Lower leg skin (tissue), 4 donors: ENCODE data around the gene PLD1. TPM values are rescaled to one million over a fixed set of nuclear protein-coding genes. Genes with fewer than 3 reads are reported as not detected.

Experiments used
- DNase-seq, 2 donors: peaks; one replicate each; pipeline ENCODE4 v3.0.0-alpha.2; 2019; ENCODE audit warnings: low spot score in 2 of 2
- H3K4me3 ChIP-seq: fragments of 200-600 bp; sonication (generic); 2 replicates; pipeline ENCODE4 v1.5.1; 2017; ENCODE audit warnings: mild to moderate bottlenecking, low read depth; ENCODE audit not compliant: poor library complexity, severe bottlenecking
- POLR2A ChIP-seq, 2 donors: fragments of 450-650 bp; IDR thresholded peaks; one replicate each; pipeline ENCODE4 v1.6.1; 2016 to 2017; ENCODE audit warnings: antibody characterized with exemption in 2 of 2, mild to moderate bottlenecking in 1 of 2, moderate library complexity in 1 of 2
- WGBS, 2 donors: methylation state at CpG; one replicate each; pipeline ENCODE4 v1.1.5; 2018; 5-methylcytosine and 5-hydroxymethylcytosine counted together
- intact Hi-C: fragments of 100-400 bp; cut with DNase I; formaldehyde crosslinking; loops from one replicate; pipeline ENCODE4 v1.15.0; 2023; ENCODE audit warnings: low total_unique reads
- total RNA-seq, 4 donors: library from RNA; depleted of rRNA; stranded (reverse); fragments of >200 nt; gene quantifications; one replicate each; pipeline ENCODE4 v1.1.0, GENCODE V29; 2016
- TF ChIP-seq, protein P1 (sequence below), 3 donors: fragments of 450-650 bp; IDR thresholded peaks; one replicate each; pipeline ENCODE4 v1.5.1; 2016; ENCODE audit warnings: antibody characterized with exemption in 3 of 3, mild to moderate bottlenecking in 3 of 3, moderate library complexity in 2 of 3

The PLD1 gene
- total RNA-seq, 4 donors from 2014 or later = 26.4 to 55.8 (median 48.7) TPM

DNA sequence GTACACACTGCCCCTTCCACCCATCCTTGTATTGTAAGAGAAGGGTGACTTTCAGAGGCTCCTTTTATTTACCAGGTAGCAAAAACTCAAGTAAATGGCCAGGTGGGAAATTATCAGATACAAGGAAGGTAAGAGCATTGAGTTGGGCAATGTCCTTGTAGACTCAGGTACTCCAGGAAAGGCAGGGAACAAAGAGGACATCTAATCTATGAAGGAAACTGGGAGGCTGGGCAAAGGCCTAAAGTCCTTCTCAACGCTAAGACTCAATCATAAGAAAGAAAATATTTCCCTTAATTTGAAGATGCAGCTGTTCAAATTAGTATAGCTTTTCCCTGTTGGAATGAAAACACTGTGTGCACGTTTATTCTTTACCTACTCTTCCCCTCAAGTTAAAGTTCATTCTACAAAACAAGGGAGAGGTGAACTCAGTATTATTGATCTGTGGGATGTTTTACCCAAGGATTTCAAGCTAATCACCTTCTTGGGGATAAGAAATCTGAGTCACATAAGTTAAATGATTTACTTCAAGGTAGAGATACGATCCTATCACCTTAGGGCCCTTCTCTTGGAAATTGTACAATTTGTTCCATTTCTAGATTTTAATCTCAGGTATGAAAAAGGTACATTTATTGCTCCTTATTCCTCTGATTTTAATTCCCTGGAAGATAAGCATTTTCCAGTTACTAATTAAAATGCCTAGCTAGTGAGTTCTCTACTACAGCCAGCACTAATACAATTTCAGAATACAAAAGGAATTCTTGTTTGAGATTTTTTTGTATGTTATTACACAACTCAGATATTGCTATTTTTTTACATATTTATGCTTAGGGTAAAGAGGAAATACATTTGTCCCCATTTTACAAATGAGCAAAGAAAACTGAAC, 80.6 kb downstream of the PLD1 start:
- TF ChIP-seq, protein P1, sequence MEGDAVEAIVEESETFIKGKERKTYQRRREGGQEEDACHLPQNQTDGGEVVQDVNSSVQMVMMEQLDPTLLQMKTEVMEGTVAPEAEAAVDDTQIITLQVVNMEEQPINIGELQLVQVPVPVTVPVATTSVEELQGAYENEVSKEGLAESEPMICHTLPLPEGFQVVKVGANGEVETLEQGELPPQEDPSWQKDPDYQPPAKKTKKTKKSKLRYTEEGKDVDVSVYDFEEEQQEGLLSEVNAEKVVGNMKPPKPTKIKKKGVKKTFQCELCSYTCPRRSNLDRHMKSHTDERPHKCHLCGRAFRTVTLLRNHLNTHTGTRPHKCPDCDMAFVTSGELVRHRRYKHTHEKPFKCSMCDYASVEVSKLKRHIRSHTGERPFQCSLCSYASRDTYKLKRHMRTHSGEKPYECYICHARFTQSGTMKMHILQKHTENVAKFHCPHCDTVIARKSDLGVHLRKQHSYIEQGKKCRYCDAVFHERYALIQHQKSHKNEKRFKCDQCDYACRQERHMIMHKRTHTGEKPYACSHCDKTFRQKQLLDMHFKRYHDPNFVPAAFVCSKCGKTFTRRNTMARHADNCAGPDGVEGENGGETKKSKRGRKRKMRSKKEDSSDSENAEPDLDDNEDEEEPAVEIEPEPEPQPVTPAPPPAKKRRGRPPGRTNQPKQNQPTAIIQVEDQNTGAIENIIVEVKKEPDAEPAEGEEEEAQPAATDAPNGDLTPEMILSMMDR (IDR thresholded peaks at IDR 0.05) = no peak
- TF ChIP-seq POLR2A (IDR thresholded peaks at IDR 0.05) = no peak
- H3K4me3 ChIP-seq = no peak overlapping the region
- intact Hi-C loops = no loop called here
- DNase-seq = no peak
- 72 to 82% methylated on average over 3 of the region's 3 CpGs for WGBS, 2 donors

DNA sequence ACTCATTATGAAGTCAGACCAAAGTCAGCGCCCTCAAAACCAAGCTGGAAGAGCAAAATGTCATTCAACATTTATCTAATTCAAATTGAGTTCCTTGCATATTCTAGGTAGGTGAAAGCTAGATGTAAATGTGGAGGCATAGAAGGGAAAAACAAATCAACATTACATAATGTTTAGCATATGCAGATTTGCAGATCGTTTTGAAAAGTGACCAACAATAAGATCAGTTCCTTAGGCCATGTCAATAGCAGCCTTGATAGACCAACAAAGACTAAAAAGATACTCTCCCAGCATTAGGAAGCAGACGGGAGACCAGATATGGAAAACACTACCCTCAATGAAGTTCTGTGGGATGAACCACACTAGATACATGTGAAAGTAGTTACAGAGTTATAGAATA, 83.0 kb downstream of the PLD1 start:
- TF ChIP-seq POLR2A (IDR thresholded peaks at IDR 0.05) = no peak
- TF ChIP-seq, protein P1 (IDR thresholded peaks at IDR 0.05) = no peak
- WGBS, 2 donors = 75 to 83% methylated on average over 3 of the region's 3 CpGs
- no peak overlapping the region for H3K4me3 ChIP-seq
- no peak for DNase-seq
- intact Hi-C loops = no loop called here

- TF ChIP-seq POLR2A (IDR thresholded peaks at IDR 0.05) = no peak
- TF ChIP-seq, protein P1 (IDR thresholded peaks at IDR 0.05) = no peak
- H3K4me3 ChIP-seq = no peak overlapping the region
- 93 to 95% methylated on average over 4 of the region's 4 CpGs for WGBS, 2 donors
- intact Hi-C loops = loop anchor here (10.0 kb wide), 1 partner anchor 46 kb away; no protein-coding TSS in a partner anchor
- DNase-seq = no peak
Observed at GRCh38 chr3:171718493-171719185, 91.6 kb downstream of the PLD1 start.

- DNase-seq = no peak
- TF ChIP-seq, protein P1 (IDR thresholded peaks at IDR 0.05) = no peak
- no peak for TF ChIP-seq POLR2A (IDR thresholded peaks at IDR 0.05)
- intact Hi-C loops = loop anchor here (10.0 kb wide), 1 partner anchor 50 kb away; no protein-coding TSS in a partner anchor
- no peak overlapping the region for H3K4me3 ChIP-seq
- 93 to 96% methylated on average over 2 of the region's 2 CpGs for WGBS, 2 donors
Observed at GRCh38 chr3:171715155-171715554, 95.1 kb downstream of the PLD1 start.

GRCh38 chr3:171712171-171712938, 97.9 kb downstream of the PLD1 start:
- H3K4me3 ChIP-seq = no peak overlapping the region
- intact Hi-C loops = loop anchor here (10.0 kb wide), 1 partner anchor 52 kb away; no protein-coding TSS in a partner anchor
- DNase-seq = no peak
- WGBS, 2 donors = 79 to 81% methylated on average over 8 of the region's 8 CpGs
- no peak for TF ChIP-seq POLR2A (IDR thresholded peaks at IDR 0.05)
- TF ChIP-seq, protein P1 (IDR thresholded peaks at IDR 0.05) = no peak
